ENCODE measurements around the gene ZSCAN5A. TPM values are rescaled to one million over a fixed set of nuclear protein-coding genes. Genes with fewer than 3 reads are reported as not detected.
"Not testable (repeated sequence)": the region's sequence is repeated elsewhere in the genome, so short reads cannot be mapped to it uniquely, and the experiment has no call there.

Gene ZSCAN5A
- polyA plus RNA-seq, 1 donor from 2014 or later = 7.0 TPM

- H3K9me3 Mint-ChIP-seq, H3K4me3 Mint-ChIP-seq, H3K4me1 Mint-ChIP-seq, H3K27ac Mint-ChIP-seq, H3K36me3 Mint-ChIP-seq: not testable (repeated sequence)
- peaks cover 13% of the 10 kb centered on the region for H3K27me3 Mint-ChIP-seq
Measured at GRCh38 chr19:56221442-56221841, 93.2 kb downstream of the ZSCAN5A start.

GRCh38 chr19:56218961-56219360 is 95.7 kb downstream of the ZSCAN5A start:
- no peak overlapping the region for H3K4me3 Mint-ChIP-seq
- no peaks in the 10 kb centered on the region for H3K9me3 Mint-ChIP-seq
- peaks cover 0 to 2% (median 0%) of the 10 kb centered on the region in 3 donors for H3K4me1 Mint-ChIP-seq
- H3K36me3 Mint-ChIP-seq = no peaks in the 10 kb centered on the region
- H3K27ac Mint-ChIP-seq = no peak overlapping the region
- H3K27me3 Mint-ChIP-seq = peaks cover 27% of the 10 kb centered on the region

GRCh38 chr19:56217039-56217949 is 97.3 kb downstream of the ZSCAN5A start:
- peaks cover 0 to 2% (median 0%) of the 10 kb centered on the region in 3 donors for H3K4me1 Mint-ChIP-seq
- H3K27me3 Mint-ChIP-seq = peaks cover 27% of the 10 kb centered on the region
- H3K9me3 Mint-ChIP-seq = no peaks in the 10 kb centered on the region
- no peak overlapping the region for H3K27ac Mint-ChIP-seq
- H3K4me3 Mint-ChIP-seq = peak overlapping the region in 1 of 4 donors; percentile 22
- H3K36me3 Mint-ChIP-seq = no peaks in the 10 kb centered on the region

GRCh38 chr19:56211718-56212117 is 102.9 kb downstream of the ZSCAN5A start:
- Mint-ChIP-seq H3K4me3 (no peak overlapping the region), H3K9me3 (no peaks in the 10 kb centered on the region), H3K4me1 (no peaks in the 10 kb centered on the region), H3K27me3 (peaks cover 15% of the 10 kb centered on the region), H3K36me3 (no peaks in the 10 kb centered on the region), H3K27ac (no peak overlapping the region)

- not testable (repeated sequence) for H3K36me3 Mint-ChIP-seq, H3K4me3 Mint-ChIP-seq, H3K27ac Mint-ChIP-seq, H3K27me3 Mint-ChIP-seq, H3K4me1 Mint-ChIP-seq, H3K9me3 Mint-ChIP-seq
Measured at GRCh38 chr19:56210036-56210435, 104.6 kb downstream of the ZSCAN5A start.

GRCh38 chr19:56209091-56209490 is 105.5 kb downstream of the ZSCAN5A start:
- H3K27ac Mint-ChIP-seq = no peak overlapping the region
- no peaks in the 10 kb centered on the region for H3K36me3 Mint-ChIP-seq
- no peaks in the 10 kb centered on the region for H3K4me1 Mint-ChIP-seq
- H3K9me3 Mint-ChIP-seq = no peaks in the 10 kb centered on the region
- peaks cover under 1% of the 10 kb centered on the region for H3K27me3 Mint-ChIP-seq
- no peak overlapping the region for H3K4me3 Mint-ChIP-seq

GRCh38 chr19:56207581-56207980 is 107.1 kb downstream of the ZSCAN5A start:
- H3K36me3 Mint-ChIP-seq, H3K4me3 Mint-ChIP-seq, H3K27ac Mint-ChIP-seq, H3K27me3 Mint-ChIP-seq, H3K4me1 Mint-ChIP-seq, H3K9me3 Mint-ChIP-seq: not testable (repeated sequence)

GRCh38 chr19:56201973-56202372 is 112.7 kb downstream of the ZSCAN5A start, which contains the start of gene ZSCAN5C:
Gene ZSCAN5C (plus strand): TSS chr19:56202273. CDS start chr19:56205914, 3,641 bp downstream.
- no peak within 1 kb of the TSS for H3K4me3 Mint-ChIP-seq
- peaks cover 2% of the 10 kb centered on the region for H3K36me3 Mint-ChIP-seq
- H3K9me3 Mint-ChIP-seq = no peaks in the 10 kb centered on the region
- peaks cover 4% of the 10 kb centered on the region for H3K27me3 Mint-ChIP-seq
- no peaks in the 10 kb centered on the region for H3K4me1 Mint-ChIP-seq
- H3K27ac Mint-ChIP-seq = no peak within 1 kb of the TSS

- Mint-ChIP-seq H3K27ac (no peak overlapping the region), H3K9me3 (no peaks in the 10 kb centered on the region), H3K4me1 (no peaks in the 10 kb centered on the region)
Measured at GRCh38 chr19:56199687-56200086, 115.0 kb downstream of the ZSCAN5A start.

GRCh38 chr19:56197646-56198045 is 117.0 kb downstream of the ZSCAN5A start, which contains the start of gene ZSCAN5B:
Gene ZSCAN5B (minus strand): TSS chr19:56197783. CDS start chr19:56193052, 4,731 bp downstream.
- not testable (repeated sequence) for H3K4me3 Mint-ChIP-seq, H3K9me3 Mint-ChIP-seq, H3K27ac Mint-ChIP-seq, H3K4me1 Mint-ChIP-seq, H3K36me3 Mint-ChIP-seq
- H3K27me3 Mint-ChIP-seq = peaks cover 12% of the 10 kb centered on the region

More at GRCh38 chr19:56199687-56200086, 115.0 kb downstream of the ZSCAN5A start:
- H3K36me3 Mint-ChIP-seq = peaks cover 2% of the 10 kb centered on the region
- no peak overlapping the region for H3K4me3 Mint-ChIP-seq
- H3K27me3 Mint-ChIP-seq = peaks cover 7% of the 10 kb centered on the region

GRCh38 chr19:56193981-56194640 is 120.5 kb downstream of the ZSCAN5A start:
- H3K4me1 Mint-ChIP-seq = peaks cover 0 to 2% (median 0%) of the 10 kb centered on the region in 3 donors
- no peaks in the 10 kb centered on the region for H3K36me3 Mint-ChIP-seq
- H3K27me3 Mint-ChIP-seq = peaks cover 8% of the 10 kb centered on the region
- H3K27ac Mint-ChIP-seq = no peak overlapping the region
- H3K9me3 Mint-ChIP-seq = no peaks in the 10 kb centered on the region
- H3K4me3 Mint-ChIP-seq = no peak overlapping the region

GRCh38 chr19:56191711-56192110 is 122.9 kb downstream of the ZSCAN5A start:
- Mint-ChIP-seq H3K36me3 (no peaks in the 10 kb centered on the region), H3K27me3 (peaks cover 12% of the 10 kb centered on the region), H3K27ac (no peak overlapping the region), H3K4me3 (no peak overlapping the region), H3K4me1 (peaks cover 0 to 2% (median 0%) of the 10 kb centered on the region in 3 donors), H3K9me3 (no peaks in the 10 kb centered on the region)

GRCh38 chr19:56191115-56191514 is 123.5 kb downstream of the ZSCAN5A start:
- H3K27me3 Mint-ChIP-seq = peaks cover 12% of the 10 kb centered on the region
- H3K4me3 Mint-ChIP-seq = no peak overlapping the region
- no peaks in the 10 kb centered on the region for H3K36me3 Mint-ChIP-seq
- no peak overlapping the region for H3K27ac Mint-ChIP-seq
- no peaks in the 10 kb centered on the region for H3K9me3 Mint-ChIP-seq
- H3K4me1 Mint-ChIP-seq = peaks cover 0 to 2% (median 0%) of the 10 kb centered on the region in 3 donors

GRCh38 chr19:56189785-56190184 is 124.9 kb downstream of the ZSCAN5A start:
- no peak overlapping the region for H3K4me3 Mint-ChIP-seq
- H3K36me3 Mint-ChIP-seq = no peaks in the 10 kb centered on the region
- no peaks in the 10 kb centered on the region for H3K9me3 Mint-ChIP-seq
- peaks cover 9% of the 10 kb centered on the region for H3K27me3 Mint-ChIP-seq
- peaks cover 0 to 2% (median 0%) of the 10 kb centered on the region in 3 donors for H3K4me1 Mint-ChIP-seq
- no peak overlapping the region for H3K27ac Mint-ChIP-seq

GRCh38 chr19:56177564-56178243 is 136.9 kb downstream of the ZSCAN5A start:
- Mint-ChIP-seq H3K27ac (no peak overlapping the region), H3K4me3 (no peak overlapping the region), H3K4me1 (peaks cover 0 to 3% (median 0%) of the 10 kb centered on the region in 3 donors), H3K36me3 (no peaks in the 10 kb centered on the region), H3K27me3 (peaks cover 5% of the 10 kb centered on the region), H3K9me3 (no peaks in the 10 kb centered on the region)

Measured in IgD-negative memory B cell (primary cell).